ENCODE data around the gene MIS18A.

Gene MIS18A

GRCh38 chr21:32322676-32323075 lies 43.8 kb upstream of the MIS18A start:
- H3K9ac ChIP-seq (ENCODE audit: low read length): no peak overlapping the region
- H3K27me3 ChIP-seq (ENCODE audit: low read length): no peaks in the 10 kb centered on the region
- no peaks in the 10 kb centered on the region for H3K9me2 ChIP-seq (replicated peaks; ENCODE audit: insufficient read depth, low read length)
- H2AFZ ChIP-seq (ENCODE audit: low read depth, low read length, severe bottlenecking): no peak overlapping the region
- H4K20me1 ChIP-seq (ENCODE audit: low read depth, low read length): no peaks in the 10 kb centered on the region
- H3K4me3 ChIP-seq (ENCODE audit: insufficient read depth, low read length, poor library complexity, severe bottlenecking): no peak overlapping the region
- H3K9me3 ChIP-seq (ENCODE audit: insufficient read depth, low read length): no peaks in the 10 kb centered on the region
- H3K36me3 ChIP-seq (ENCODE audit: low read length): peaks cover 15% of the 10 kb centered on the region; the same call in 1 of the 2 replicates
- H3K4me2 ChIP-seq (ENCODE audit: low read depth, low read length, poor library complexity, severe bottlenecking): no peak overlapping the region
- H3F3A ChIP-seq (ENCODE audit: insufficient read depth): no peaks in the 10 kb centered on the region
- no peak overlapping the region for H3K27ac ChIP-seq (ENCODE audit: low read depth, low read length)
- H3K79me2 ChIP-seq (ENCODE audit: insufficient read depth, low read length): no peaks in the 10 kb centered on the region
- no peak for TF ChIP-seq EZH2phosphoT487 (conservative IDR thresholded peaks at IDR 0.05; ENCODE audit: low read length)
- TF ChIP-seq CTCF (IDR thresholded peaks at IDR 0.05; ENCODE audit: insufficient read depth, low read length, poor library complexity, severe bottlenecking): no peak

- TF ChIP-seq EZH2phosphoT487 (conservative IDR thresholded peaks at IDR 0.05; ENCODE audit: low read length) (no peak), CTCF (IDR thresholded peaks at IDR 0.05; ENCODE audit: insufficient read depth, low read length, poor library complexity, severe bottlenecking) (no peak)
- H3K36me3 ChIP-seq (ENCODE audit: low read length): peaks cover 15% of the 10 kb centered on the region; the same call in 1 of the 2 replicates
Observed at GRCh38 chr21:32322103-32322502, 43.3 kb upstream of the MIS18A start.

GRCh38 chr21:32321480-32321879 lies 42.6 kb upstream of the MIS18A start:
- TF ChIP-seq EZH2phosphoT487 (conservative IDR thresholded peaks at IDR 0.05; ENCODE audit: low read length) (no peak), CTCF (IDR thresholded peaks at IDR 0.05; ENCODE audit: insufficient read depth, low read length, poor library complexity, severe bottlenecking) (no peak)
- no peak overlapping the region for H3K4me2 ChIP-seq (ENCODE audit: low read depth, low read length, poor library complexity, severe bottlenecking)
- no peak overlapping the region for H3K4me3 ChIP-seq (ENCODE audit: insufficient read depth, low read length, poor library complexity, severe bottlenecking)
- H3K27me3 ChIP-seq (ENCODE audit: low read length): no peaks in the 10 kb centered on the region
- H3K36me3 ChIP-seq (ENCODE audit: low read length): 0 out of 2 replicates have a peak, but pooled peaks cover 10% of the 10 kb centered on the region
- H3K9me3 ChIP-seq (ENCODE audit: insufficient read depth, low read length): no peaks in the 10 kb centered on the region
- H3K27ac ChIP-seq (ENCODE audit: low read depth, low read length): no peak overlapping the region
- H3K79me2 ChIP-seq (ENCODE audit: insufficient read depth, low read length): no peaks in the 10 kb centered on the region
- no peaks in the 10 kb centered on the region for H4K20me1 ChIP-seq (ENCODE audit: low read depth, low read length)
- no peak overlapping the region for H3K9ac ChIP-seq (ENCODE audit: low read length)
- H2AFZ ChIP-seq (ENCODE audit: low read depth, low read length, severe bottlenecking): no peak overlapping the region
- no peaks in the 10 kb centered on the region for H3K9me2 ChIP-seq (replicated peaks; ENCODE audit: insufficient read depth, low read length)
- H3F3A ChIP-seq (ENCODE audit: insufficient read depth): no peaks in the 10 kb centered on the region

More at GRCh38 chr21:32322103-32322502, 43.3 kb upstream of the MIS18A start:
- H3K27ac ChIP-seq (ENCODE audit: low read depth, low read length): no peak overlapping the region
- no peak overlapping the region for H3K4me2 ChIP-seq (ENCODE audit: low read depth, low read length, poor library complexity, severe bottlenecking)
- no peaks in the 10 kb centered on the region for H3K27me3 ChIP-seq (ENCODE audit: low read length)
- H3K9me2 ChIP-seq (replicated peaks; ENCODE audit: insufficient read depth, low read length): no peaks in the 10 kb centered on the region
- no peak overlapping the region for H3K9ac ChIP-seq (ENCODE audit: low read length)
- H3K4me3 ChIP-seq (ENCODE audit: insufficient read depth, low read length, poor library complexity, severe bottlenecking): no peak overlapping the region
- no peaks in the 10 kb centered on the region for H3K9me3 ChIP-seq (ENCODE audit: insufficient read depth, low read length)
- no peaks in the 10 kb centered on the region for H4K20me1 ChIP-seq (ENCODE audit: low read depth, low read length)
- H3K79me2 ChIP-seq (ENCODE audit: insufficient read depth, low read length): no peaks in the 10 kb centered on the region
- H2AFZ ChIP-seq (ENCODE audit: low read depth, low read length, severe bottlenecking): no peak overlapping the region
- no peaks in the 10 kb centered on the region for H3F3A ChIP-seq (ENCODE audit: insufficient read depth)

Data from SU-DHL-6 (cell line).